ENCODE measurements around the gene TMEM218.

TMEM218 gene

DNA sequence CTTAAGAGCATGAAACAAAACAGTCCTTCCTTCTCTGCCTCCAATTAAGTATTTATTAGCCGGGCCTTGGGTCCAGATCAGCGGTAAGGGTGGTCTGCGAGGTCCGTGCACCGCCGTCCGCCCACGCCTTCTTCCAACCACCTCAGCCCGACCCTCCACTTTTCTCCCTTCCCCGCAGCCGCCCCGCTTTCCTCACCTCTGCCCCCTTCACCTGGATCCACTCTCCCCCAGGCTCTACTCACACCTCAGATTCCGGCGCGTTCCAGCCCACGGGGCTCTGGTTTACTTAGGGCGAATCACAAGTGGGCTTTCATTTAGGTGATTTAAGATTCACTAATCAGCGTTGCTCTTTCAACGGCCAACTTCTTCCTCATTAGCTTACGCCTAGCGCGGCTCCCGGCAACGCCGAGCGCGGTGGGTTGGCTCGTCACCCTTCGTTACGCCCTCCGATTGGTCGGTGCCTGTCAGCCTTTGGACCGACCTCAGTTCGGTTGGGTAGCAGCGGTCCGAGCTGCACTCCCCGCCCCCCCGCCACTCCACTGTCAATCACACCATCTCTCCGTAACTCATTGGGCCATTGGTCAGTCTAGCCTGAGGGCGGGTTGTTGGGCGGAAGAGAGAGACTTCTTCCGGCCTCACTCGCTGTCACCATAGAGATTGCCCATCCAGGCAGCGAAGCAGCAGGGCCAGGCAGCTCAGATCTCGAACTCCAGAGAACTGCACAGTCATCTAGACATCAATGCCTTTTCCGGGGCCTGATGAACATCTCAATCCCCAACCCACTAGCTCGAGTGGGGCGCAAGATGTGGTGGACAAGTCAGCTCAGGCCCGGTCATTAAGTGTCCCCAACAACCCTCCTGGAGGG is at the start of gene TMEM218:
Gene TMEM218 (minus strand): TSS at position 284 of the 865 bp plus-strand sequence. CDS start 9,385 bp downstream, outside the sequence.
- peak; percentile 83 to 91 for DNase-seq (ENCODE audit: low read depth in 2 of 2)

DNA sequence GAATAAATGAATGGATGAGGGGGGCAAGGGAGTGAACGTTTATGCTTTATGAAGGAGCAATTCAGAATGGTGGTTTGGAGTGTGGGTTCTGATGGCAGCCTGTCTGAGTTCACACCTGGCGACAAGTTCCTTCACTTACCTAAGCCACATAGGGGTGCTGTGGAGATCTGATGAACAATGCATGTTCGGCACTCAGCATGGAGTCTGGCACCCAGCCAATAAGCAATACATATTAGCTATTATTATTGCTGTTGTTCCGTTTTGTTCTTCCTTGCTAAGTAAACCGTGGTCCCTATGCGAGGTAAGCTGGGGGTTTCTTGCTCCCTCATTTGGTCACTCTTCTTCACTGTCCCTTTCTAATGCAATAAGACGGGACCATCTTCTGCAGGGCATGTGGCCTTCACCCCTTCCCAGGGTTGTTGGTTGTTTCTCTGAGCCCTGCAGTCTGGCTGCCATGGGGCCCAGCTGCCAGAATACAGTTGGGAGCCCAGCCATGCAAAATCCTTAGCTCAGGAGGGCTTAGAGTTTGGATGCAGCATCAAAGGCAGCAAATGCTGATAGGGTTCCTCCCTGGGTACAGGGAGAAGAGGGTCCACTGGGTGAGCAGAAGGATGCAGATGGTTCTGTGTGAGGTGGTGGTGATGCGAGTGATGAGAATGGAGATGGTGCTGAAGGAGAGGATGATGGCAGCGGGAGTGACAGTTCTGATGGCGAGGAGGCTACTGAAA is 46.7 kb upstream of the TMEM218 start:
- no peak for DNase-seq (ENCODE audit: low read depth in 2 of 2)

DNA sequence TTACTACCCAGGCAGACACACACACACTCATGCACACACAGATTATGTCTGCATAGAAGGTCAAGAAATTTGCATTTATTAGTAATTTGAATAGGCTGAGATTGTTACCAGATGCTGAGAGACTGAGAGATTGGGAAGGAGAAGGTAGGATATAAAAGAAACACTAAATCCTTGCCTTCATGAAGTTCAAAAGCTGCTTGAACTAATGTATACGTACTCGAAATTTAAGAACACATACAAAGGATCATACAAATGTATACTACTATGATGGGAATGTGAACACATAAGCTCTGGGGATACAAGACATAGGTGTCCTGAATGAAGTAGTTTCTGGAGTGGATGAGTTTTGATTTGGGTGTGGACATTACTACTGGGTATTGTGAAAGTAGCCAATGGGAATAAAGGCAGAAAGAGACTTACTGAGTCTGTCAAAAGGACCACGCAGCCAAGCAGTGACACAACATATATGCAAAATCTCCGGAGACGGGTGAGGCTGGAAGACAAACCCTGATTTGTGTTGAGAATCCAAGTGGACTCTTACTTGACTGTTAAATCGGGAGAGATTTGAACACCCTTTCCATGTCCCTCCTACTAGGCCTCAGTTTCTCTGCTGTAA is 45.8 kb upstream of the TMEM218 start:
- DNase-seq (ENCODE audit: low read depth in 2 of 2), result no peak

- no peak for DNase-seq (ENCODE audit: low read depth in 2 of 2)
Observed at GRCh38 chr11:125156346-125157117, 45.1 kb upstream of the TMEM218 start.

GRCh38 chr11:125155767-125156166 is 44.3 kb upstream of the TMEM218 start:
- no peak for DNase-seq (ENCODE audit: low read depth in 2 of 2)

DNA sequence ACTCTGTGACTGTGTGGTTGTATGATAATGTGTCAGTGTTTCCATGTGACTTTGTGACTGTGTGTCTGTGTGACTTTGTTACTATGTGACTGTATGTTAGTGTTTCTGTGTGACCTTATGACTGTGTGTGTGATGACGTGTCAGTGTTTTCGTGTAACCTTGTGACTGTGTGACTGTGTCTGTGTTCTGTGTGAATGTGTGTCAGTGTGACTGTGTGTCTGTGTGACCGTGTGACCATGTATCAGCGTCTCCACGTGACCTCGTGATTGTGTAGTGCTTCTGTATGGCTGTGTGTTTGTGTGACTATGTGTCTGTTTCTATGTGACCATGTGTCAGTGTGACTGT is 43.6 kb upstream of the TMEM218 start:
- DNase-seq (ENCODE audit: low read depth in 2 of 2), result no peak

DNA sequence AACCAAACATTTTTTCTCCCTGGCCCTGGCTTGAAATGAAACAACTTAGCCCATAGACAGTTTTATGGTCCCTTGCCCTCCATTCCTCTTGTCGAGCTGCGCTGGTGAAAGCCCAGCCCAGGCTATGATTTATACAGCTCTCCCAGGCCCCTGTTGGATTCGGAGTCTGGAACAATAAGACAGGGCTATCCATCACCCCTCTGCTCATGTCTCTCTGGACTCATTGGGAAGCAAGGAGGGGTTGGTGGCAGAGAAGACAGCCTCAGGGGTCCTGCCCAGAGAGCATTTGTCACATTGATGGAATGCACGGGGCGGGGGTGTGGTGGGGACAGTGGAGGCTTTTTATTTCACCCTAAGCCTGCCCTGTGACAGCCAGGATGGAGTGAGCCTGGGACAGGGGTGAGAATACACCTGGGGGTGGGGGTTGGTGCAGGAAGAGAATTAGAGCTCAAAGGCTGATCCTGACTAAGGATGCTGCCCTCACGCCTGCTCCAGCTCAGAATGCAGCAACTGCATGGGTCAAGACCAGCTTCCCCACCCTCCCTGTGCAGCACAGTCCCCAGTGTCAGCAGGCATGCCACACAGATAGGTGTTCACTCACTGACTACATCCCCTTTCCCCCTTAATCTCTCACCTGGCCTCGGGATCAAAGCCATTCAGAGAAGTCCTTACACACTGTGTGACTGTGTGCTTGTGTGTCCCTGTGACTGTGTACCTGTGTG is 43.1 kb upstream of the TMEM218 start:
- DNase-seq (ENCODE audit: low read depth in 2 of 2), result no peak

- no peak for DNase-seq (ENCODE audit: low read depth in 2 of 2)
Observed at GRCh38 chr11:125153837-125154236, 42.4 kb upstream of the TMEM218 start.

- DNase-seq (ENCODE audit: low read depth in 2 of 2), result no peak
Observed at GRCh38 chr11:125148743-125149142, 37.3 kb upstream of the TMEM218 start.

DNA sequence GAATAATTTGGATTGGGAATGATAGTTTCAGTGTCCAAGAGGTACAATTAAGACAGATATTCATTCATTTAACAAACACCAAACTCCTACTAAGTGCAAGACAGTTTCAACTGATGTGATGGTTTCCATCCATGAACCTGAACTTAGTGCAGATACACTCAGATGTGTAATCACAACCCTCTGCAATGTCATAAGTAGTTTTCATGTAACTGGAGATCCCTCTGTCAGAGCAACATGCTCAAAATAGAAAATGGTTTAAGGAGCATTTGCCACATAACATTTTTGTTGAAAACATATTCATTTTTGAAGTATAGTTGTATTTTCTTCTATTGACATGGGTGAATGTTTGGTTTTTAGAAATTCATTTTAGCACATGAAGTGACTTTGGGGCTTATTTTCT is 36.6 kb upstream of the TMEM218 start:
- no peak for DNase-seq (ENCODE audit: low read depth in 2 of 2)

DNA sequence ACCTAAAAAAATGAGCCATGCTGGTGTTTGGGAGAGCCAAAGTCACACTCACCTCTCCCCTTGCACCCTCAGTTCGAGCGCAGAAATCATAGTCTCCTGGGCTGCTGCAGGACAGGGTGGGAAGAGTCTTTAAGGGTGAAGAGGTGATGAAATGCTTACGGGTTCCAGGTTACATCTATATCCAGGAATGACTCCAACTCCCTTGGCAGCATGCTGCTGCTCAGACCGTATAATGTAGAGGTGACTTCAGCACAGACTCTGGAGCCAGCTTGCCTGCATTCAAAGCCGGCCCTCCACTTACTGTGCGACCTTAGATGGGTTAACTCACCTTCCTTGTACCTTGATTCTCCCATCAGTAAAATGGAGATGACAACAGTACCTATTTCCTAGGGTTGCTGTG is 35.9 kb upstream of the TMEM218 start:
- DNase-seq (ENCODE audit: low read depth in 2 of 2), result no peak

DNA sequence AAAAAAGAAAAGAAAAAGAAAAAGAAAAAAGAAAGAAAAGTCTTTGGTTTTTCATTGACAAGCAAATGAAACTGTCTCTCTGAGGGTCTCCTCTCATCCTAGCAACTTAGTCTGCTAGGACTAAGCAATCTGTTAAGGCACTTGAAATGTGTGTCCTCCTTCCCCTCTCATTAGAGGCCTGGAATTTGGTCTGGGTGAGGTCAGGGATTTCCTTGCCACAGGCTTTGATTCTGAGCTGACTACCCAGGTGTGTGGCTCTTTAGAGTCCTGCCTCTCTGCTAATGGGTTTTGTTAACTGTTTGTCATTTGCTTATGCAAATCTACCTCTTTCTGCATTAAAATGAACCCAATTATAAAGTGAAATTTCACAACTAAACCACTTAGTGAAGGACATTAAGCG is 34.8 kb upstream of the TMEM218 start:
- no peak for DNase-seq (ENCODE audit: low read depth in 2 of 2)

DNA sequence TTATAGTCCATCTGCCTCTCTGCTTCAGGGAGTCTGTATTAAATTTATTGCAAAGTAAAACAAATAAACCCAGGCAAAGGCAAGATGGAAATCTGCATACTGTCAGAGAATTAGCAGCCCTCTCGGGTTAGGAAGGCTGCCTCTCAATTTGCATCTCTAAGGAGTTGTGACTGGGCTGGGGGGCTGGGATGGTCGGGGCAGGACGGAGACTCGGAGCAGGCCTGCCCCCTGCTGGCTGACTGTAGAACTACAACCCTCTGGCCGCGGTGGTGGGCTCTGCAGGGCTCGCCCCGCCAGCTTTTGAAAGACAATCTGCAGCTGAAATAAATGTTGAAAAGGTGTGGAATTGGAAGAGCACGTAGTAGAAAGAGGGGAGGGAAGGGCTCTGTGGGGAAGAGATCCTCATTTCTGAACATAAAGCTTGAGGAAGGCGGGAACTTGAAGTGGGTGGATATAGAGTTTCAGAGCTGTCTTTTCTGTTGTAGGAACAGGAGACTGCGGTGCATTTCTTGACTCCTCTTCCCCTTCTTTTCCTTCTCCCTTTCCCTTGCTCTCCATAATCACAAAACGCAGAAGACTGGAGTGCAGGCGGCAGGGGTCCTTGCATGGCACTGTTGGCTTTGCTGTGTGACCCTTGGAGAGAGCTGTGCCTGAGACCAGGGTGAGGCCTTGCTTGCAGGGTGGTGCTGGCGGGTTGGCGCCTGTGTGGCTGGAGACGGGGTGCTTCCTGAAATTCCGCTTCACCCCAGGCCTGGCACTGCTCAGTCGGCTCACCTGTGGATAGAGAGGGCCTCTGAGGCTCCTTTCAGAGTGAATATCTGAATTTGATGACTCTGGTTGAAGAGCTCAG is 30.5 kb upstream of the TMEM218 start:
- DNase-seq (ENCODE audit: low read depth in 2 of 2), result peak in 1 of 2 donors; percentile 45

DNA sequence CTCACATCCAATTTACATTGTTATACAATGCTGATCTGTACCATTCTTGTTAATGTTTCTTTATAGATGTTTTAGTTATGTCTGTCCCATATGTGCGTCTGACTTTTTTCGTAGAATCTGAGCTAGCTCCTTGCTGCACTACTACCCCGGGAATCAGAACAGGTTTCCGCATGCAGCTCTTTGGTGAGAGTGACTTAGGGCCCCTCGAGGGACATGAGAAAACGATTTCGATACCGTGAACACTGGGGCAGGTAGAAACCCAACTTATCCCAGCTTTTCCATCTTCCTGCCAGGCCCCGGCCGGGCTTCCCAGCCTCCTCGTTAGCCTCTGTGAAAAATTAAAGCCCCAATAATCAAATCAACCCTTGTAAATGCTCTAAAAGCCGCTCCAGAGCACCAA is 29.8 kb upstream of the TMEM218 start:
- no peak for DNase-seq (ENCODE audit: low read depth in 2 of 2)

GRCh38 chr11:125140233-125140632 is 28.8 kb upstream of the TMEM218 start:
- no peak for DNase-seq (ENCODE audit: low read depth in 2 of 2)

GRCh38 chr11:125139778-125140177 is 28.4 kb upstream of the TMEM218 start:
- DNase-seq (ENCODE audit: low read depth in 2 of 2), result no peak

DNA sequence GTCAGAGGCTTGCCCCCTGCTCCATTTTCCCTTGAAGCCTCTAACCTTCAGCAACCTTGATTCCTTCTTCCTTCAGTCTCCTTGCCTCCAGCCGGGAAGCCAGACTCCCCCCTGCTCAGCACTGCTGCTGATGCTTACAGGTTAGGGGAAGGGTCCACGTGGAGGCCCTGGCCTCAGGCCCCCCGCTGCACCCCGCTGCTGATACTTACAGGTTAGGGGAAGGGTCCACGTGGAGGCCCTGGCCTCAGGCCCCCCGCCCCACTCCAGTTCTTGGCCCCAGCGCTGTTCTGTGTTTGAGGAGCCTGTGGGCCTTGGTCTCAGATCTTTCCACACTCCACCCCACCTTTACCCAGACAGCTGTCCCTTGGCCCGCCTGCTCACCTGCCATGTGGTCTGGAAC is 27.5 kb upstream of the TMEM218 start:
- DNase-seq (ENCODE audit: low read depth in 2 of 2), result no peak

GRCh38 chr11:125136001-125136400 is 24.6 kb upstream of the TMEM218 start:
- no peak for DNase-seq (ENCODE audit: low read depth in 2 of 2)

- no peak for DNase-seq (ENCODE audit: low read depth in 2 of 2)
Observed at GRCh38 chr11:125132596-125132995, 21.2 kb upstream of the TMEM218 start.

GRCh38 chr11:125132071-125132470 is 20.6 kb upstream of the TMEM218 start:
- DNase-seq (ENCODE audit: low read depth in 2 of 2), result no peak
